Naive B cell (primary cell): ENCODE results near the gene SDCBP2. TPM values are rescaled to one million over a fixed set of nuclear protein-coding genes. Genes with fewer than 3 reads are reported as not detected.

Experiments used
- ATAC-seq, 2 donors: fragments of 150-1000 bp; cut with Tn5 transposase; 2 replicates each; pipeline ENCODE4 v1.10.0; 2021; ENCODE audit warnings: low read depth in 2 of 2, mild to moderate bottlenecking in 2 of 2, moderate library complexity in 2 of 2
- DNase-seq: peaks from one replicate; pipeline ENCODE4 v3.0.0; 2022
- H3K27ac Mint-ChIP-seq, 6 donors: one replicate each; pipeline ENCODE4 v1.8.0; 2020 to 2022; ENCODE audit warnings: mild to moderate bottlenecking in 6 of 6, mixed read lengths in 6 of 6, moderate library complexity in 5 of 6, inconsistent platforms in 2 of 6
- H3K27me3 Mint-ChIP-seq, 3 donors: one replicate each; pipeline ENCODE4 v1.8.0; 2021 to 2022; ENCODE audit warnings: mixed read lengths in 3 of 3, mild to moderate bottlenecking in 1 of 3
- H3K36me3 Mint-ChIP-seq, 2 donors: one replicate each; pipeline ENCODE4 v1.8.0; 2020 to 2022; ENCODE audit warnings: mixed read lengths in 2 of 2, inconsistent platforms in 1 of 2, mild to moderate bottlenecking in 1 of 2
- H3K4me1 Mint-ChIP-seq, 3 donors: one replicate each; pipeline ENCODE4 v1.8.0; 2020 to 2022; ENCODE audit warnings: mixed read lengths in 3 of 3, inconsistent platforms in 1 of 3, mild to moderate bottlenecking in 1 of 3, moderate library complexity in 1 of 3
- H3K4me3 Mint-ChIP-seq, 8 donors: one replicate each; pipeline ENCODE4 v1.8.0; 2020 to 2022; ENCODE audit warnings: mild to moderate bottlenecking in 8 of 8, mixed read lengths in 8 of 8, moderate library complexity in 8 of 8, inconsistent platforms in 2 of 8
- H3K9me3 Mint-ChIP-seq, 7 donors: one replicate each; pipeline ENCODE4 v1.8.0; 2020 to 2022; ENCODE audit warnings: mixed read lengths in 7 of 7, mild to moderate bottlenecking in 5 of 7, inconsistent platforms in 2 of 7, moderate library complexity in 1 of 7
- polyA plus RNA-seq, 6 donors: library from polyadenylated mRNA; unstranded; fragments of 300-500 nt; fragmentation: Illumina TruSeq; gene quantifications; one replicate each; pipeline ENCODE4 v1.2.3, GENCODE V29; 2021; ENCODE audit warnings: low read depth in 6 of 6

Gene SDCBP2
- polyA plus RNA-seq, 6 donors from 2014 or later, result 0.60 to 1.4 (median 0.96) TPM; not detected in 1

DNA sequence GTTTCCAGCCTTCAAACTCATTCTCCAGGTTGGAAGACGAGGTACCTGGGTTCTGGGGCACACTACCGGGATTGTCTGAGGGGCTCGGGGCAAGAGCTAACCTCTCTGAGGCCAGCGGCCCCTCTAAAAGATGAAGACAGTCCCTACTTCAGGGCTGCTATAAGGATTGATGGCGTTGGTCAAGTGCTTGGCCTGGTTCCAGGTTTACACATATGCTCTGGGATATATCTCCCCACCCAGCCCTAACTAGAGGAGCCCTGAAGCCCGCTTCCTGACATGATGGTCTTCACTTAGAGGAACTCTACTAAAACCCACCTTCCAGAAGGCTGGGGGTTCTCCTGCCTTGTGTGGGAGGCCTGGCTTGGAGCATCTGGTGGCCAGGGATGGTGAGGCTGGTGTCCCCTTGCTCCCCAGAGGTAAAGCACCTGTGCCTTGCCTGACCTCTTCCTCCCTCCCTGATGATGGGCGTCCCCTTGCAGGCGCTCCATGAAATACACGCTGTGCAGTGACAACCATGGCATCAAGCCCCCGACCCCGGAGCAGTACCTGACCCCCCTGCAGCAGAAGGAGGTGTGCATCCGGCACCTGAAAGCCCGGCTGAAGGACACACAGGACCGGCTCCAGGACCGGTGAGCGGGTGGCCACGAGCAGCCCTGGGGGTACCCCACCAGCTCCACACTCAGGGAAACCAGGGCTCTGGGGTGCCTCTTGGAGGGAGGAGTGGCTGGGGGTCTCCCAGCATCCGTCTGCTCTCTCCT is 28.7 kb downstream of the SDCBP2 start:
- no peaks in the 10 kb centered on the region for H3K36me3 Mint-ChIP-seq
- peaks cover 0 to 4% (median 4%) of the 10 kb centered on the region in 3 donors for H3K4me1 Mint-ChIP-seq
- no peak for DNase-seq
- H3K9me3 Mint-ChIP-seq, result no peaks in the 10 kb centered on the region
- H3K27ac Mint-ChIP-seq, result no peak overlapping the region
- peaks cover 0 to 10% (median 0%) of the 10 kb centered on the region in 3 donors for H3K27me3 Mint-ChIP-seq
- no peak overlapping the region for H3K4me3 Mint-ChIP-seq
- ATAC-seq, result no peak

DNA sequence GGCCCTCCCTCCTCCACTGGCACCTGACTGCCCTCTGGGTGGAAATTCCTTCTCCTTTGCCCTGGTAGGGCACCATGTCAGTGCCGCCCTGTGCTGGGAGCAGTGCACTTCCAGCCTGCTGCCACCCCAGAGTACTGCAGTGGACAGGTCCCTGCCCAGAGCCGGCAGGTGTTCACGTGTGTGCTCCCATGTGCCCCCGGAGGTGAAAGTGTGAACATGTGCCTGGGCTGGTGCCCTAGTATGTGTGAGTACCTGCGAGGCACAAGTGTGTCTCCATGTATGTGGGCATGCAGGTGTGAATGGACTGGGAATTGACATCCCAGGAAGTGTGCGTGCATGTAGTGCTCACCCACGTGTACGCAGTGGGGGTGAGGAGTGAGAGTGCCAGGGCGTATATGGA is 29.4 kb downstream of the SDCBP2 start:
- ATAC-seq (peak in 1 of 2 donors; percentile 35), DNase-seq (no peak)
- no peaks in the 10 kb centered on the region for H3K36me3 Mint-ChIP-seq
- no peak overlapping the region for H3K27ac Mint-ChIP-seq
- peaks cover 0 to 4% (median 4%) of the 10 kb centered on the region in 3 donors for H3K4me1 Mint-ChIP-seq
- H3K4me3 Mint-ChIP-seq, result peak overlapping the region in 1 of 8 donors; percentile 73
- H3K9me3 Mint-ChIP-seq, result no peaks in the 10 kb centered on the region
- peaks cover 0 to 10% (median 0%) of the 10 kb centered on the region in 3 donors for H3K27me3 Mint-ChIP-seq

DNA sequence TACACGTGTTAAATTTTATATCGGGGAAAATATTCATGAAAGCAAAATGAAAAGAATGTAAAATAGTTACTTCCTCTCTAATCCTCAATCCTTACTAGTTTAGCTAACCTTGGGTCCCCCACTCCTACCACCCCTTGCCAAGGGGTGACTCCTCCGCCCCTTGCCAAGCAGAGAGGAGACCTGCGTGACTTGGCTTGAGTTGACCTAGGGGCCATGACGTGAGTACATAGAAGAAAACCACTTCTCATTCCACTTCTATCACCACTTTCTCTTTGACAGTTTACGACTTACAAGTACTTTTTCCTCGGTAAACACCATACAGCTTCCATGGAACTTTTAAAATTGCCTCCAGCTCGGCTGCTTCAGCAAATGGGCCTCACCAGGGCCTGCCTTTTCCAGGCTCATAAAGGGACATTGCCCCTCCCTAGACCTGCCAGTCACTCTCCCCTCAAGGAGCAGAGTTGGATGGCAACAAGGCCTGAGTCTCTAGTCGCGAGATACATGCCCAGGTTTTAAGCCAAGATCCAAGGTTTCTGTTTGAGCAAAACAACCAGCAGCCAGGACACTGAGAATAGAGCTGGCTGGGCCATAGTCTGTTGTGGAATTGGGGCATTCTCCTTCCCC is 29.9 kb downstream of the SDCBP2 start:
- peaks cover 0 to 10% (median 0%) of the 10 kb centered on the region in 3 donors for H3K27me3 Mint-ChIP-seq
- ATAC-seq (no peak), DNase-seq (no peak)
- H3K27ac Mint-ChIP-seq, result peak overlapping the region in 1 of 6 donors; percentile 72
- H3K4me3 Mint-ChIP-seq, result no peak overlapping the region
- peaks cover 0 to 4% (median 4%) of the 10 kb centered on the region in 3 donors for H3K4me1 Mint-ChIP-seq
- no peaks in the 10 kb centered on the region for H3K36me3 Mint-ChIP-seq
- H3K9me3 Mint-ChIP-seq, result no peaks in the 10 kb centered on the region

DNA sequence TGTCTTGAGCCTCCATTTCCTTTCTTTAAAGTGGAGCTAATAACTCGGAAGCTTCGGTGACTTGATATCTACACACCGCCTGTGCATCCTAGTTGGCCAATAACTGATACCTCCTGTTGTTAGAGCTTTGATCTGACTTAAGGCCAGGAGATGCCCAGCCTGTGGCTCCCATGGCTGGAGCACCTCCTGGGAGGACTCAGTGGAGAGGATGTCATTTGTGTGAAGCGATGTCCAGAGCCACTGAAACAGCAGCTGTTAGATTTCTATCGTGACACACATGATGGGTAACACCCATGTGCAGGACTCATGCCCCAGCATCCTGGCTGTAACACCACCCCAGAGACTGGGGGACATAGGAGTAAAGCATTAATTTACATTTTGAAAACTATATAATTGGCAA is 30.8 kb downstream of the SDCBP2 start:
- Mint-ChIP-seq H3K9me3 (no peaks in the 10 kb centered on the region), H3K36me3 (no peaks in the 10 kb centered on the region), H3K27me3 (peaks cover 0 to 10% (median 0%) of the 10 kb centered on the region in 3 donors), H3K4me1 (peaks cover 0 to 4% (median 4%) of the 10 kb centered on the region in 3 donors), H3K27ac (no peak overlapping the region), H3K4me3 (no peak overlapping the region)
- DNase-seq (no peak), ATAC-seq (no peak)

- no peaks in the 10 kb centered on the region for H3K36me3 Mint-ChIP-seq
- H3K27ac Mint-ChIP-seq, result peak overlapping the region in 1 of 6 donors; percentile 47
- DNase-seq, result no peak
- peaks cover 0 to 4% (median 0%) of the 10 kb centered on the region in 3 donors for H3K4me1 Mint-ChIP-seq
- no peak overlapping the region for H3K4me3 Mint-ChIP-seq
- H3K9me3 Mint-ChIP-seq, result no peaks in the 10 kb centered on the region
- ATAC-seq, result no peak
- peaks cover 0 to 10% (median 0%) of the 10 kb centered on the region in 3 donors for H3K27me3 Mint-ChIP-seq
These were observed 31.5 kb downstream of the SDCBP2 start for GRCh38 chr20:1297486-1297885.

GRCh38 chr20:1296922-1297321 is 32.0 kb downstream of the SDCBP2 start:
- peaks cover 0 to 4% (median 0%) of the 10 kb centered on the region in 3 donors for H3K4me1 Mint-ChIP-seq
- no peaks in the 10 kb centered on the region for H3K9me3 Mint-ChIP-seq
- H3K27me3 Mint-ChIP-seq, result peaks cover 0 to 10% (median 3%) of the 10 kb centered on the region in 3 donors
- no peak overlapping the region for H3K27ac Mint-ChIP-seq
- H3K36me3 Mint-ChIP-seq, result no peaks in the 10 kb centered on the region
- no peak overlapping the region for H3K4me3 Mint-ChIP-seq
- DNase-seq, result no peak
- no peak for ATAC-seq

GRCh38 chr20:1296117-1296610 is 32.8 kb downstream of the SDCBP2 start:
- Mint-ChIP-seq H3K27ac (no peak overlapping the region), H3K27me3 (peaks cover 0 to 9% (median 4%) of the 10 kb centered on the region in 3 donors), H3K9me3 (no peaks in the 10 kb centered on the region), H3K4me3 (no peak overlapping the region), H3K36me3 (no peaks in the 10 kb centered on the region), H3K4me1 (peaks cover 0 to 3% (median 0%) of the 10 kb centered on the region in 3 donors)
- ATAC-seq (no peak), DNase-seq (no peak)

DNA sequence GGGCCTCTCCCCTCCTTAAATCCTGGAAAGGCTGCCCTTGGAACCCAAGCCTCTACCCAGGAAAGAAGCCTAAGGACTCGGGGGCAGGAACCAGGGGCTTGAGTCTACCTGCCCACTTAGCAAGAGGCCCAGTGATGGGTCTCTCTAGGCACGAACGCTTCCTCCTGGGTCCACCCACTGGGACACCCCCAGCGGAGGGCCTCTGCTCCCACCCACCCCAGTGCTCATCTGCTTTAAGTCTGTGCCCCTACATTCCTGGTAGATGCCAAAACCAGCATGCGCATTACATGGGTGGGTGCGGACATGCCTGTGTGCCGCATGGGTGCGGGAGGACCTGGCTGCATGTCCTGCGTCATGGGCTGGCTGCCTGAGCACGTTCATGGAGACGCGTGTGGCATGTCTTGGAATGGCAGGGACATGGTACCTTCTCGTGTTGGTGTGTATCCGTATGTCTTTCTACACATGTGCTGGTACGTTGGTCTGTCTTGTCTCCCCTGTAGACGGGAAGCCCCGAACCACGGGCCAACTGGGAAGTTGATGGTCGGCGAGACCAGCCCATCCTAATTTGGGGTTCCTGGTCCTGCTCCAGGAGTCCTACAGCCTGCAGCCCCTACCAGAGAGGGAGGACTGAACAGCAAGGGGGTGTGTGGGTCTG is 33.5 kb downstream of the SDCBP2 start:
- H3K9me3 Mint-ChIP-seq, result no peaks in the 10 kb centered on the region
- H3K27me3 Mint-ChIP-seq, result peaks cover 2 to 6% (median 4%) of the 10 kb centered on the region in 3 donors

DNA sequence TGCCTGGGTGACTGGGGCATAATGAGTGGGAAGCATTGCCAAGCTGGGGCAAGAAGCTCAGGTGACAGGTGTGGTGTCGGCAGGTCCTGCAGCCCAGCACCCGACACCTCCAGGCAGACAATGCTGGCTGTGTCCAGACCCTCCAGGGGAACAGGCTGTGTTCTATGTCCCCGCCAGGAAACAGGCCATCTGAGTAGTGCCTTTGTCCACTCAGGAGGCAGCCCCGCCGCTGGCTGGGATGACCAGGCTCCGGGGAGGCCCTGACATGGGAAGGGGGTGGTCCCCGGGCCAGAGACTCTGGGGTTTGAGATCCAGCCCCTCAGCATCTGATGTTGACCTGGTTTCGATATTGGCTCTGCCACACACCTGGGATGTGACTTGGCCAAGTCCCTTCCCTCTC is 34.4 kb downstream of the SDCBP2 start:
- ATAC-seq (no peak), DNase-seq (no peak)
- H3K9me3 Mint-ChIP-seq, result no peaks in the 10 kb centered on the region
- no peaks in the 10 kb centered on the region for H3K36me3 Mint-ChIP-seq
- H3K4me3 Mint-ChIP-seq, result no peak overlapping the region
- H3K27ac Mint-ChIP-seq, result no peak overlapping the region
- H3K4me1 Mint-ChIP-seq, result no peaks in the 10 kb centered on the region
- H3K27me3 Mint-ChIP-seq, result peaks cover 4 to 8% (median 6%) of the 10 kb centered on the region in 3 donors

More for the DNA sequence above, 33.5 kb downstream of the SDCBP2 start:
- no peak overlapping the region for H3K4me3 Mint-ChIP-seq
- ATAC-seq (no peak), DNase-seq (no peak)
- no peak overlapping the region for H3K27ac Mint-ChIP-seq
- no peaks in the 10 kb centered on the region for H3K36me3 Mint-ChIP-seq
- H3K4me1 Mint-ChIP-seq, result no peaks in the 10 kb centered on the region

DNA sequence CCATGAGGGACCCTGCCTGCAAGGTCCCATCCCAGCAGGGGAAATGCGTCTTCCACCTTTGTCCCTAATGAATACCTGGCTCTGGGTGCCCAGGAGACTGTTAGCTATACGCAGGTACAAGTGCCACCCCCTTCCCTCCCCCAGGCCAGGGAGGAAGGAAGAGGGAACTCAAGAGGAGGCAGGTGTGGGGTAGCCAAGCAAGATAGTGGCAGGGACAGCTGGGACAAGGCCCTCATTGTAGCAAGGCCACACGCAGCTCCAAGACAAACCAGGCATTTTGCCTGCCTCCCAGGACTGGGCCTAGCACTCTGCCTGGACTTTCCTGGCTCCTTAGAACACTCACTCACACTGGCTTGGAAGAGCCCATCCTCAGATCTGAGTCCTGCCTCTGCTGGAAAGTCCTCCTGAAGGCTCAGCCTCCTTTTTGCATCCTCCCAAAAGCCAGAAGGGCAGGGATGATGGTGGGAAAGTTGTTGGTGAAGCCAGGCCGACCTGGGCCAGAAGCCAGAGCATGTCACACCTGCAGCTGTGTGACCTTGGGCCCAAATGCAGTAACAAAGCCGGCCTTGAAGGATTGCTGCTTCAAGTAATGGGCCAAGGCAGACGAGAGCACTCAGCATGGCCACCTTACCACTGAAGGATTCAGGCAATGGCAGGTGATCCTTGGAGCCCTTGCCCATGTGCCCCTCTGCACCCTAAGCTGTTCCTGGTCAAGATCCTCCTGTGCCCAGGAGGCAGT is 35.1 kb downstream of the SDCBP2 start:
- no peak overlapping the region for H3K4me3 Mint-ChIP-seq
- no peak overlapping the region for H3K27ac Mint-ChIP-seq

DNA sequence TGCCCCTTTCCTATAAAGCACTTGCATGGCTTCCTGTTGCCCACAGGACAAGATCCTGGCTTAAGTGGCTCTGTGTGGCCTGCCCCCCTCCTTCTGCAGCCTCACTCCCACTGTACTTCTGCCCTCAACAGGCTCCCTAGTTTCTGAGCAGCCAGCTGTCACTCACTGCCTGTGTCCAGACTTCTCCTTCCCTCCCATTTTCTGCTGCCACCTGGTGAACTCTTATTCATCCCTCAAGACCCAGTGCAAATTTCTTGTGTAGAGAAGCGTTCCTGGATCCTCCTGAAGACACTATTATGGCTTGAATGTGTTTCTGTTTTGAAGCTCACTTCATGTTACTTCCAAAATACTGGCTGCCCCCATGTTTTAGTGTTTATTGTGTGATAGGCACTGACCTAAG is 36.3 kb downstream of the SDCBP2 start:
- H3K4me1 Mint-ChIP-seq, result no peaks in the 10 kb centered on the region

More for the DNA sequence above, 35.1 kb downstream of the SDCBP2 start:
- Mint-ChIP-seq H3K36me3 (no peaks in the 10 kb centered on the region), H3K4me1 (no peaks in the 10 kb centered on the region), H3K27me3 (peaks cover 4 to 8% (median 6%) of the 10 kb centered on the region in 3 donors), H3K9me3 (no peaks in the 10 kb centered on the region)
- no peak for DNase-seq
- ATAC-seq, result no peak

DNA sequence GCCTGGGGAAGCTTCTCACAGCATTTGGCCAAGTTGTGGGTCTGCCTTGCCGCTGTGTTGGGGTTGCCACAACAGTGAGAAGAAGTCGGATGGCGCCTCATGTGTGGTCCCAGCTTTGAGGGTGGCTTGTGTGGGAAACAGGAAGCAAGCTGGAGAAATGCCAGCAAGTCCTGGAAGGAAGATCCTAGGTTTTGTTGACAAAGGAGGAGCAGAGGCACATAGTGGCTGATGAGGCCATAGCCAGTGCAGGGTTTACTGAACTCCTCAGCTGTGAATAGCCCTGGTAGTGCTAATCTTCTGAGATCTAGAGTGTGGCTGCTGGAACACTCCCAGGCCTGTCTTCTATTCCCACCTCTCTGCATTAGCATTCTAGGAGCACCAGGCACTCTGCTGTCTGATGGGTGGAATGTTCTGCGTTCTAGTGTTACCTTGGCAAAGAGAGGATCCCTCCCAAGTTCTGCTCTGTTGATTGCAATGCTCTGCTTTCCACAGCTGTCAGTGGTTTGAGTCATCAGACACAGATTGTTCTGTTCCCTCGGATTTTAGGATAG is 37.7 kb downstream of the SDCBP2 start:
- Mint-ChIP-seq H3K9me3 (no peaks in the 10 kb centered on the region), H3K27me3 (peaks cover 9 to 16% (median 9%) of the 10 kb centered on the region in 3 donors), H3K4me1 (no peaks in the 10 kb centered on the region), H3K4me3 (no peak overlapping the region), H3K36me3 (no peaks in the 10 kb centered on the region), H3K27ac (peak overlapping the region in 1 of 6 donors; percentile 22)
- ATAC-seq (no peak), DNase-seq (no peak)

More for the DNA sequence above, 36.3 kb downstream of the SDCBP2 start:
- no peak overlapping the region for H3K4me3 Mint-ChIP-seq
- H3K27ac Mint-ChIP-seq, result peak overlapping the region in 1 of 6 donors; percentile 25
- no peaks in the 10 kb centered on the region for H3K36me3 Mint-ChIP-seq
- DNase-seq (no peak), ATAC-seq (no peak)
- no peaks in the 10 kb centered on the region for H3K9me3 Mint-ChIP-seq
- peaks cover 4 to 8% (median 6%) of the 10 kb centered on the region in 3 donors for H3K27me3 Mint-ChIP-seq
